OCI-LY7 (cell line): ENCODE data around the gene CDYL.

Experiments used
- EZH2phosphoT487 ChIP-seq: fragments of 200-600 bp; sonication (generic); IDR thresholded peaks from 2 replicates; pipeline ENCODE4 v1.6.1; 2018; ENCODE audit warnings: low read depth, borderline replicate concordance, mild to moderate bottlenecking, mixed run types, antibody characterized with exemption, low read length, moderate library complexity, mixed read lengths
- TF ChIP-seq, protein P1 (sequence below): fragments of 200-600 bp; sonication (generic); conservative IDR thresholded peaks from 2 replicates; pipeline ENCODE4 v1.5.1; 2014; ENCODE audit warnings: mild to moderate bottlenecking, antibody characterized with exemption, low read length, moderate library complexity, mixed read lengths

DNA sequence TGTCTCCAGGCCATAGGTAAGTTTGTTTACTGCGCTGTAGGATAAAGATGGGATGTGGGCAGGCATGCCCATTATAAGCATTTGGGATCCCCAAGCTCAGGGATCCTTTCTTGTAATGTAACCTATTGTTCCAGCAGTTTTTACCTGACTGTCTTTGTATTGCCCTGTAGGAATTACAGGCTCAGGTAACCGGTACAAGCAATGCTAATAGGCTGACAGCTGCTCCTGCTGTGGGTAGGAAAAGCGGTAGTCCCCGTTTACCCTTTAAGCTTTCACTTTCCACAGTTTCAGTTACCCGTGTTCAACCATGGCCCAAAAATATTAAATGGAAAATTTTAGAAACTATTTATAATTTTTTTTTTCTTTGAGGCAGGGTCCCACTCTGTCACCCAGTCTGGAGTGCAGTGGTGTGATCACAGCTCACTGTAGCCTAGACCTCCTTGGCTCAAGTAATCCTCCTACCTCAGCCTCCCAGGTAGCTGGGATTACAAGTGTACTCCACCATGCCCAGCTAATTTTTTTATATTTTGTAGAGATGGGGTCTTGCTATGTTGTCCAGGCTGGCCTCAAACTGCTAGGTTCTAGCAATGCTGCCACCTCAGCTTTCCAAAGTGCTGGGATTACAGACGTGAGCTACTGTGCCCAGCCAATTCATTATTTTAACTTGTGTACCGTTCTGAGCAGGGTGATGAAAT, 108.6 kb downstream of the CDYL start:
- TF ChIP-seq, protein P1, sequence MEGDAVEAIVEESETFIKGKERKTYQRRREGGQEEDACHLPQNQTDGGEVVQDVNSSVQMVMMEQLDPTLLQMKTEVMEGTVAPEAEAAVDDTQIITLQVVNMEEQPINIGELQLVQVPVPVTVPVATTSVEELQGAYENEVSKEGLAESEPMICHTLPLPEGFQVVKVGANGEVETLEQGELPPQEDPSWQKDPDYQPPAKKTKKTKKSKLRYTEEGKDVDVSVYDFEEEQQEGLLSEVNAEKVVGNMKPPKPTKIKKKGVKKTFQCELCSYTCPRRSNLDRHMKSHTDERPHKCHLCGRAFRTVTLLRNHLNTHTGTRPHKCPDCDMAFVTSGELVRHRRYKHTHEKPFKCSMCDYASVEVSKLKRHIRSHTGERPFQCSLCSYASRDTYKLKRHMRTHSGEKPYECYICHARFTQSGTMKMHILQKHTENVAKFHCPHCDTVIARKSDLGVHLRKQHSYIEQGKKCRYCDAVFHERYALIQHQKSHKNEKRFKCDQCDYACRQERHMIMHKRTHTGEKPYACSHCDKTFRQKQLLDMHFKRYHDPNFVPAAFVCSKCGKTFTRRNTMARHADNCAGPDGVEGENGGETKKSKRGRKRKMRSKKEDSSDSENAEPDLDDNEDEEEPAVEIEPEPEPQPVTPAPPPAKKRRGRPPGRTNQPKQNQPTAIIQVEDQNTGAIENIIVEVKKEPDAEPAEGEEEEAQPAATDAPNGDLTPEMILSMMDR = no peak
- no peak for TF ChIP-seq EZH2phosphoT487
